HG02885 (cell line): ENCODE measurements around the gene TACC2.

Experiments used
- ATAC-seq: cut with Tn5 transposase; IDR thresholded peaks from one replicate; pipeline ENCODE4 v1.9.1; 2021; ENCODE audit warnings: mild to moderate bottlenecking; ENCODE audit not compliant: unreplicated experiment, poor library complexity

Gene TACC2

GRCh38 chr10:122162671-122163173 lies 173.8 kb downstream of the TACC2 start:
- no peak for ATAC-seq

GRCh38 chr10:122163174-122164022 lies 174.4 kb downstream of the TACC2 start:
- ATAC-seq: no peak

- ATAC-seq: no peak
Observed at GRCh38 chr10:122164023-122164601, 175.1 kb downstream of the TACC2 start.

GRCh38 chr10:122164815-122165483 lies 176.0 kb downstream of the TACC2 start:
- no peak for ATAC-seq

- no peak for ATAC-seq
Observed at GRCh38 chr10:122165484-122166276, 176.7 kb downstream of the TACC2 start.

- ATAC-seq: no peak
Observed at GRCh38 chr10:122168101-122168500, 179.1 kb downstream of the TACC2 start.

GRCh38 chr10:122168598-122169394 lies 179.8 kb downstream of the TACC2 start:
- no peak for ATAC-seq

- no peak for ATAC-seq
Observed at GRCh38 chr10:122170802-122171201, 181.8 kb downstream of the TACC2 start.

GRCh38 chr10:122171302-122172075 lies 182.5 kb downstream of the TACC2 start:
- no peak for ATAC-seq

- ATAC-seq: no peak
Observed at GRCh38 chr10:122172361-122173008, 183.5 kb downstream of the TACC2 start.

- ATAC-seq: no peak
Observed at GRCh38 chr10:122173337-122173736, 184.4 kb downstream of the TACC2 start.

- ATAC-seq: no peak
Observed at GRCh38 chr10:122173766-122174435, 184.9 kb downstream of the TACC2 start.

GRCh38 chr10:122176232-122177213 lies 187.6 kb downstream of the TACC2 start:
- no peak for ATAC-seq

- ATAC-seq: no peak
Observed at GRCh38 chr10:122178655-122179054, 189.7 kb downstream of the TACC2 start.

GRCh38 chr10:122181041-122181732 lies 192.2 kb downstream of the TACC2 start:
- no peak for ATAC-seq

- ATAC-seq: no peak
Observed at GRCh38 chr10:122181876-122182275, 192.9 kb downstream of the TACC2 start.
